ENCODE results near the gene UTS2. TPM values are rescaled to one million over a fixed set of nuclear protein-coding genes. Genes with fewer than 3 reads are reported as not detected.
A peak's percentile ranks its signal among the peaks of the same experiment; 100 is the strongest.

UTS2 gene
- total RNA-seq, 2 donors from 2014 or later = not detected

- no peak for TF ChIP-seq CTCF (IDR thresholded peaks at IDR 0.05)
- no peak for TF ChIP-seq POLR2AphosphoS5 (IDR thresholded peaks at IDR 0.05)
- no peak for TF ChIP-seq POLR2A (IDR thresholded peaks at IDR 0.05)
- no peak for DNase-seq (ENCODE audit: low spot score)
- Histone ChIP-seq H3K9me3 (no peaks in the 10 kb centered on the region), H3K4me1 (replicated peaks) (no peaks in the 10 kb centered on the region), H3K27me3 (replicated peaks; ENCODE audit: insufficient read depth) (no peaks in the 10 kb centered on the region), H3K36me3 (no peaks in the 10 kb centered on the region), H3K27ac (no peak overlapping the region), H3K4me3 (no peak overlapping the region)
- intact Hi-C loops (cut with DNase I) = no loop called here
- 87% methylated on average over 7 of the region's 7 CpGs for WGBS
Measured at GRCh38 chr1:7810395-7810794, 42.5 kb downstream of the UTS2 start.

GRCh38 chr1:7809742-7810141 is 43.1 kb downstream of the UTS2 start:
- Histone ChIP-seq H3K27ac (no peak overlapping the region), H3K27me3 (replicated peaks; ENCODE audit: insufficient read depth) (no peaks in the 10 kb centered on the region), H3K36me3 (no peaks in the 10 kb centered on the region), H3K4me1 (replicated peaks) (no peaks in the 10 kb centered on the region), H3K4me3 (no peak overlapping the region), H3K9me3 (no peaks in the 10 kb centered on the region)
- TF ChIP-seq CTCF (IDR thresholded peaks at IDR 0.05) = no peak
- no peak for TF ChIP-seq POLR2AphosphoS5 (IDR thresholded peaks at IDR 0.05)
- no peak for TF ChIP-seq POLR2A (IDR thresholded peaks at IDR 0.05)
- DNase-seq (ENCODE audit: low spot score) = no peak
- WGBS = 93% methylated on average over 13 of the region's 13 CpGs
- intact Hi-C loops (cut with DNase I) = no loop called here

- TF ChIP-seq POLR2AphosphoS5 (IDR thresholded peaks at IDR 0.05) = no peak
- peak in 3 of 4 experiments; percentile 45 to 63 (median 46) for TF ChIP-seq CTCF (IDR thresholded peaks at IDR 0.05)
- H3K9me3 ChIP-seq = no peaks in the 10 kb centered on the region
- H3K4me1 ChIP-seq (replicated peaks) = no peaks in the 10 kb centered on the region
- no peaks in the 10 kb centered on the region for H3K36me3 ChIP-seq
- intact Hi-C loops (cut with DNase I) = no loop called here
- WGBS = 11% methylated on average over 1 of the region's 1 CpG
- no peak for DNase-seq (ENCODE audit: low spot score)
- no peak overlapping the region for H3K4me3 ChIP-seq
- no peaks in the 10 kb centered on the region for H3K27me3 ChIP-seq (replicated peaks; ENCODE audit: insufficient read depth)
- no peak overlapping the region for H3K27ac ChIP-seq
Measured at GRCh38 chr1:7808253-7808844, 44.5 kb downstream of the UTS2 start.

GRCh38 chr1:7805460-7805859 is 47.4 kb downstream of the UTS2 start:
- WGBS = 84% methylated on average over 9 of the region's 9 CpGs

More at GRCh38 chr1:7805460-7805859, 47.4 kb downstream of the UTS2 start:
- Histone ChIP-seq H3K36me3 (no peaks in the 10 kb centered on the region), H3K4me1 (replicated peaks) (no peaks in the 10 kb centered on the region), H3K27me3 (replicated peaks; ENCODE audit: insufficient read depth) (no peaks in the 10 kb centered on the region), H3K4me3 (no peak overlapping the region), H3K9me3 (no peaks in the 10 kb centered on the region), H3K27ac (no peak overlapping the region)
- no peak for DNase-seq (ENCODE audit: low spot score)
- intact Hi-C loops (cut with DNase I) = no loop called here
- TF ChIP-seq POLR2AphosphoS5 (IDR thresholded peaks at IDR 0.05) (no peak), POLR2A (IDR thresholded peaks at IDR 0.05) (no peak), CTCF (IDR thresholded peaks at IDR 0.05) (no peak)

Other genes with a start within 250 kb of the UTS2 start
- 10 to 100 TPM; 85.2 to 95.1 TPM for gene VAMP3, start 81.8 kb downstream of the UTS2 start, total RNA-seq
- gene PER3, start 68.8 kb downstream of the UTS2 start, total RNA-seq = 10 to 100 TPM; 12.0 to 20.6 TPM
- gene TNFRSF9, start 87.8 kb upstream of the UTS2 start, total RNA-seq = not detected
- 100 to 1,000 TPM; 156 to 284 TPM for gene PARK7, start 108.6 kb upstream of the UTS2 start, total RNA-seq
- gene ERRFI1, start 173.2 kb upstream of the UTS2 start, total RNA-seq = 10 to 100 TPM; 58.1 to 60.4 TPM

Measured in prostate gland (tissue), 2 donors.